HG02642 (cell line): Measurements from ENCODE around the gene SULT1A3.
"Not testable (repeated sequence)": the region's sequence is repeated elsewhere in the genome, so short reads cannot be mapped to it uniquely, and the experiment has no call there.

Source experiments
- ATAC-seq: cut with Tn5 transposase; IDR thresholded peaks from one replicate; pipeline ENCODE4 v1.9.1; 2021; ENCODE audit warnings: mild to moderate bottlenecking; ENCODE audit not compliant: unreplicated experiment, poor library complexity

SULT1A3 gene

DNA sequence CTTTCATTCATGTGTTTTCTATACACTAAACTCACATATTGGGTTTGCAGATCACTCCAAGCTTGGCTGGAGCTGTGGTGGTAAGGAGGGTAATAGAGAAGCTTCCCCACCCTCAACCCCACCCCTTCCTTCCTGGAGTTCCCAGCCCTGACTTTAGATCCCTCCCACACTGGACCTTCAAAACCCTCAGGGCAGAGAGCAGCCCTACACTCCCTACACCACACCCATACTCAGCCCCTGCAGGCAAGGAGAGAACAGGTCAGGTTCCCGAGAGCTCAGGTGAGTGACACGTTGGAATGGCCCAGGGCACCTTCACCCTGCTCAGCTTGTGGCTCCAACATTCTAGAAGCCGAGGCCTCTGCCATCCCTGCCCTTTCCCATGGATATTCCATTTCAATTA, at the start of gene SULT1A3:
Gene SULT1A3 (plus strand): TSS at position 207 of the 400 bp plus-strand sequence. CDS start 1,474 bp downstream, outside the sequence.
- not testable (repeated sequence) for ATAC-seq

DNA sequence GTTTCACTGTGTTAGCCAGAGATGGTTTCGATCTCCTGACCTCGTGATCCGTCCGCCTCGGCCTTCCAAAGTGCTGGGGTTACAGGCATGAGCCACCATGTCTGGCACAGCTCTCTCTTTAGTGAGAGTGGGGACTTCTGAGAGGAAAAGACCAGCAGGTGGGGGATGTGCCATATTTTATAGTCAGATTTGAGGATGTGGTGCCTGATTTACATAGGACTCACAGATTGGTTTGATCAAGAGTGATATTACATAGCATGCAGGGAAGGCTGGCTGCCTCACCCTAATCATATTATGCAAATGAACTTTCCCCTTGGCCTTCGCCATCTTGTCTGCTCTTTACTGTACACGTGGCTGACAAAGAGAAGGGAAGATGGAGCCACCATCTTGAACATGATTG, 48.0 kb upstream of the SULT1A3 start:
- no peak for ATAC-seq

DNA sequence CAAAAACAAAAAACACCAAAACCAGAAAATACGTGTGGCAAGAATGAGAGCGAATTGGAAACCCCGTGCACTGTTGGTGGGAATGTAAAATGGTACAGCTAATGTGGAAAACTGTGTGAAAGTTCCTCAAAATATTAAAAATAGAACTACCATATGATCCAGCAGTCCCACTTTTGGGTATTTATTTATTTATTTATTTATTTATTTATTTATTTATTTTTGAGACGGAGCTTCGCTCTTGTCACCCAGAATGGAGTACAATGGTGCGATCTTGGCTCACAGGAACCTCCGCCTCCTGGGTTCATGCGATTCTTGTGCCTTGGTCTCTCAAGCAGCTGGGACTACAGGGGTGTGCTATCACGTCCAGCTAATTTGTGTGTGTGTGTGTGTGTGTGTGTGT, 46.5 kb upstream of the SULT1A3 start:
- ATAC-seq: no peak

DNA sequence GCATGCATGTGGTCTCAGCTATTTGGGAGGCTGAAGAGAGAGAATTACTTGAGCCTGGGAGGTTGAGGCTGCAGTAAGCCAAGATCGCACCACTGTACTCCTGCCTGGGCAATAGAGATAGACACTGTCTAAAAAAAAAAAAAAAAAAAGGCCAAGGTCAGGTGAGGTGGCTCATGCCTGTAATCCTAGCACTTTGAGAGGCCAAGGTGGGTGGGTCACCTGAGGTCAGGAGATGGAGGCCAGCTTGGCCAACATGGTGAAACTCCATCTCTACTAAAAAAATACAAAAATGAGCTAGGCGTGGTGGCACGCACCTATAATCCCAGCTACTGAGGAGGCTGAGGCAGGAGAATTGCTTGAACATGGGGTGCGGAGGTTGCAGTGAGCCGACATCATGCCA, 43.9 kb upstream of the SULT1A3 start:
- ATAC-seq: no peak

DNA sequence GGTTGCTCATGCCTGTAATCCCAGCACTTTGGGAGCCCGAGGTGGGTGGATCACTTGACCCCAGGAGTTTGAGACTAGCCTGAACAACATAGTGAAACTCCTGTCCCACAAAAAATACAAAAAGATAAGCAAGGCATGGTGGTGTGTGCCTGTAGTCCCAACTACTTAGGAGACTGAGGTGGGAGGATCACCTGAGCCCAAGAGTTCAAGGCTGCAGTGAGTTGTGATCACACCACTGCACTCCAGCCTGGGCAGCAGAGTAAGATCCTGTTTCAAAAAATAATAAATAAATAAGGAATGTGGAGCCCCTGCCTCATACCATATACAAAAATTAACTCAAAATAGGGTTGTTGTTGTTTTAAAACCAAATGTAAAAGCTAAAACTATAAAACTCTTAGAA, 41.8 kb upstream of the SULT1A3 start:
- ATAC-seq: no peak

DNA sequence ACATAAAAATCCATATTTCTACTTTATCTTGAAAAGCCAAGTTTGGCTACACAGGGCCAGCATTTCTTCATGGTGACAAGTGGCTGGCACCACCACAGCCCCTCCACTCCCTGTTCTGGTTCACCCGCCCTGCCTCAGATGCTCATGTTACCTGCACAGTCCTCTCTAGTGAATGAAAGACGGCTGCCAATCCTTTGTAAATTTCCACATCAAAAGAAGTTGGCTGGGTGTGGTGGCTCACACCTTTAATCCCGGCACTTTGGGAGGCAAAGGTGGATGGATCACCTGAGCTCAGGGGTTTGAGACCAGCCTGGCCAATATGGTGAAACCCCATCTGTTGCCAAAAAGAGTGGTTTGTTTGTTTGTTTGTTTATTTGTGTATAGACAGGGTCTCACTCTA, 35.5 kb upstream of the SULT1A3 start:
- no peak for ATAC-seq

DNA sequence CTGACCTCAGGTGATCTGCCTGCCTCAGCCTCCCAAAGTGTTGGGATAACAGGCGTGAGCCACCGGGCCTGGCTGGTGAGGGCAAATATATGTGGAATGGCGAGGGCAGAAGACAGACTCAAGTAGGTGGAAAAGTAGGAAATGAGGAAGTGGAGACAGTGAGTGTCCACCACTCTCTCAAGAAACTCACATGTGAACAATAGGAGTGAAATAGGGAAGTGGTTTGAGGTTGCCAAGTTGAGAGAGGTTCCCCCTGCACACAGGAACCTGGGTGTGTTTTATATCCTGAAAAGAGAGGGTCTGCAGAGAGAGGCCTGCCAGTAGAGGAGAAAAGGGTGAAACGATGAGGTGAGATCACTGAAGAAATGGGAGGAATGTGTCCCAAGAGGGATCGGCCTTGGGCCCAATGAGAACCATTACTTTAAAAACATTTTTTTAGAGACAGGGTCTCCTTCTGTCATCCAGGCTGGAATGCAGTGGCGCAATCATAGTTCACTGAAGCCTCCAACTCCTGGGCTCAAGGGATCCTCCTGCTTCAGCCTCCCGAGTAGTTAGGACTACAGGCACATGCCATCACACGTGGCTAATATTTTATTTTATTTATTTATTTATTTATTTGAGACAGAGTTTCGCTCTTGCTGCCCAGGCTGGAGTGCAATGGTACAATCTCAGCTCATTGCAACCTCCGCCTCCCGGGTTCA, 32.7 kb upstream of the SULT1A3 start:
- ATAC-seq: no peak

DNA sequence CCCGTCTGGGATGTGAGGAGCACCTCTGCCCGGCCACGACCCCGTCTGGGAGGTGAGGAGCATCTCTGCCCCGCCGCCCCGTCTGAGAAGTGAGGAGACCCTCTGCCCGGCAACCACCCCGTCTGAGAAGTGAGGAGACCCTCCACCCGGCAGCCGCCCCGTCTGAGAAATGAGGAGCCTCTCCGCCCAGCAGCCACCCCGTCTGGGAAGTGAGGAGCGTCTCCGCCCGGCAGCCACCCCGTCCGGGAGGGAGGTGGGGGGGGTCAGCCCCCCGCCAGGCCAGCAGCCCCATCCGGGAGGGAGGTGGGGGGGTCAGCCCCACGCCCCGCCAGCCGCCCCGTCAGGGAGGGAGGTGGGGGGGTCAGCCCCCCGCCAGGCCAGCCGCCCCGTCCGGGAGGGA, 30.3 kb upstream of the SULT1A3 start:
- ATAC-seq: not testable (repeated sequence)

DNA sequence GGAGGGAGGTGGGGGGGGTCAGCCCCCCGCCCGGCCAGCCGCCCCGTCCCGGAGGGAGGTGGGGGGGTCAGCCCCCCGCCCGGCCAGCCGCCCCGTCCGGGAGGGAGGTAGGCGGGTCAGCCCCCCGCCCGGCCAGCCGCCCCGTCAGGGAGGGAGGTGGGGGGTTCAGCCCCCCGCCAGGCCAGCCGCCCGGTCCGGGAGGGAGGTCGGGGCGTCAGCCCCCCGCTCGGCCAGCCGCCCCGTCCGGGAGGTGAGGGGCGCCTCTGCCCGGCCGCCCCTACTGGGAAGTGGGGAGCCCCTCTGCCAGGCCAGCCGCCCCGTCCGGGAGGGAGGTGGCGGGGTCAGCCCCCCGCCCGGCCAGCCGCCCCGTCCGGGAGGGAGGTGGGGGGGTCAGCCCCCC, 29.6 kb upstream of the SULT1A3 start:
- ATAC-seq: not testable (repeated sequence)

DNA sequence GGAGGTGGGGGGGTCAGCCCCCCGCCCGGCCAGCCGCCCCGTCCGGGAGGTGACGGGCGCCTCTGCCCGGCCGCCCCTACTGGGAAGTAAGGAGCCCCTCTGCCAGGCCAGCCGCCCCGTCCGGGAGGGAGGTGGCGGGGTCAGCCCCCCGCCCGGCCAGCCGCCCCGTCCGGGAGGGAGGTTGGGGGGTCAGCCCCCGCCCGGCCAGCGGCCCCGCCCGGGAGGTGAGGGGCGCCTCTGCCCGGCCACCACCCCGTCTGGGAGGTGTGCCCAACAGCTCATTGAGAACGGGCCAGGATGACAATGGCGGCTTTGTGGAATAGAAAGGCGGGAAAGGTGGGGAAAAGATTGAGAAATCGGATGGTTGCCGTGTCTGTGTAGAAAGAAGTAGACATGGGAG, 28.9 kb upstream of the SULT1A3 start:
- not testable (repeated sequence) for ATAC-seq

DNA sequence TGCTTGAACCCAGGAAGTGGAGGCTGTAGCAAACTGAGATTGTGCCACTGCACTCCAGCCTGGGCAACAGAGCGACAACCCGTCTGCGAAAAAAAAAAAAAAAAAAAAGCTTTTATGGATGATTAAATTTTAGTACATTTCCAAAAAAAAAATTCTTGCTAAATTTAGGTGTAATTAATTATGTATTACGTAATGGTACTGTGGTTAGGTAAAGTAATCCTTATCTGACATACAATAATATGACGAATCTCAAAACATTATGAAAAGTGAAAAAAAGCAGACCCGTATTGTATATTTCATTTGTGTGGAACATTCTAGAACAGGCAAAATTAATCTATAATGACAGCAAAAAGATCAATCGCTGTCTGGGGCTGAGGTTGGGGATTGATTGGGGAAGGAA, 26.0 kb upstream of the SULT1A3 start:
- ATAC-seq: no peak

DNA sequence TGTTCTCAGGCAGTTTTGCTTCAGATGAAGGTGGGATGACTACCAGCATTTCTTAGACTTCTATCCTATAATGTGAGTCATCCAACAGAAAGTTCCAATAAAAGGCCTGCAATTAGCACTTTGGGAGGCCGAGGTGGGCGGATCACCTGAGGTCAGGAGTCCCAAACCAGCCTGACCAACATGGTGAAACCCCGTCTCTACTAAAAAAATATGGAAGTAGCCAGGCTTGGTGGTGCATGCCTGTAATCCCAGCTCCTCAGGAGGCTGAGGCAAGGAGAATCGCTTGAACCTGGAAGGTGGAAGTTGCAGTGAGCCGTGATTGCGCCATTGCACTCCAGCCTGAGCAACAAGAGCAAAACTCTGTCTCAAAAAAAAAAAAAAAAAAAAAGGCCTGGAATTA, 22.2 kb upstream of the SULT1A3 start:
- not testable (repeated sequence) for ATAC-seq

DNA sequence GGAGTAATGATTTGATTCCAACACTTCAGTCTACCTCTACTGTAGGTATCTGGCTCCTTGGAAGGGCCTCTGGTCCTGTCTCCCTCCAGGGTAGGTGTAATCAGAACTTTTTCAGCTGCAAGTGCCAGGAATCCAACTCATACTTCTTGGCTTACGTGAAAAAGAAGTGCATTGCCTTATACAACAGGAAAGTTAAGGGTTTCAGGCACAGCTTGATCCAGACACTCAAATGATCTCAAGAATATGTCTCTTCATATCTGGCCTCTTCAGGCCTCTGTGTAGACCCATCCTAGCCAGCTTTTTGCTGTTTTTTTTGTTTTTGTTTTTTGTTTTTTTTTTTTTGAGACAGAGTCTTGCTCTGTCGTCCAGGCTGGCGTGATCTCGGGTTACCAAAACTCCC, 19.9 kb upstream of the SULT1A3 start:
- ATAC-seq: no peak

DNA sequence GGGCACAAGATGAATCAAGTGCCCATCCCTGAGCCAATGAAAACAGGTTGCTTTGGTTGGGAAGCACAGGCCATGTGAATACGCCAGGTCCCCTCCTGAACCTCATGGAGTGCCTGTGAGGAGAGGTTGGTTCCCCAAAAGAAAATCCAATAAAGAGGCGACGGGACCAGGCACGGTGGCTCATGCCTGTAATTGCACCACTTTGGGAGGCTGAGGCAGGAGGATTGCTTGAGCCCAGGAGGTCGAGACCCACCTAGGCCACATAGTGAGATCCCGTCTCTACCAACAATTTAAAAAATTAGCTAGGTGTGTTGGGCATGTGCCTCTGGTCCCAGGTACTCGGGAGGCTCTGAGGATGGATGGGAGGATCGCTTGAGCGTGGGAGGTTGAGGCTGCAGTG, 19.1 kb upstream of the SULT1A3 start:
- no peak for ATAC-seq

DNA sequence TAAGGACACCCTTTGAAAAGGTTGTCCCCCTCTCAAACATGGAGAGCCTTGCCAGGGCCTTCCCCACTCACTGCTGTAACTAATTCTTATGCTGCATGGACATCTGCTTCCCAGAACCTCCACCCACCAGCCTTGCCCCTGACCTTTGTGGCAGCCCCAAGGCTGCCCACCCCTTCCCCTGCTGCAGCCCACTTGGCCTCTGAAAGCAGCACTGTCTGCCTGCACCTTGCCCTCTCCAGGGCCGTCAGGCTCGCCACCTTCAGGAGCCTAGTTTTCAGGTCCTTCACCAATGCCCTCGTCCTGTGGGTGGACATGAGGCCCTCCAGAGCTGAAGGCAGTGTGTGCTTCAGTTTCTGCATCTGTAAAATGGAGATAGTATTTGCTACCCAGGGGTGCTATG, 18.3 kb upstream of the SULT1A3 start:
- ATAC-seq: no peak

DNA sequence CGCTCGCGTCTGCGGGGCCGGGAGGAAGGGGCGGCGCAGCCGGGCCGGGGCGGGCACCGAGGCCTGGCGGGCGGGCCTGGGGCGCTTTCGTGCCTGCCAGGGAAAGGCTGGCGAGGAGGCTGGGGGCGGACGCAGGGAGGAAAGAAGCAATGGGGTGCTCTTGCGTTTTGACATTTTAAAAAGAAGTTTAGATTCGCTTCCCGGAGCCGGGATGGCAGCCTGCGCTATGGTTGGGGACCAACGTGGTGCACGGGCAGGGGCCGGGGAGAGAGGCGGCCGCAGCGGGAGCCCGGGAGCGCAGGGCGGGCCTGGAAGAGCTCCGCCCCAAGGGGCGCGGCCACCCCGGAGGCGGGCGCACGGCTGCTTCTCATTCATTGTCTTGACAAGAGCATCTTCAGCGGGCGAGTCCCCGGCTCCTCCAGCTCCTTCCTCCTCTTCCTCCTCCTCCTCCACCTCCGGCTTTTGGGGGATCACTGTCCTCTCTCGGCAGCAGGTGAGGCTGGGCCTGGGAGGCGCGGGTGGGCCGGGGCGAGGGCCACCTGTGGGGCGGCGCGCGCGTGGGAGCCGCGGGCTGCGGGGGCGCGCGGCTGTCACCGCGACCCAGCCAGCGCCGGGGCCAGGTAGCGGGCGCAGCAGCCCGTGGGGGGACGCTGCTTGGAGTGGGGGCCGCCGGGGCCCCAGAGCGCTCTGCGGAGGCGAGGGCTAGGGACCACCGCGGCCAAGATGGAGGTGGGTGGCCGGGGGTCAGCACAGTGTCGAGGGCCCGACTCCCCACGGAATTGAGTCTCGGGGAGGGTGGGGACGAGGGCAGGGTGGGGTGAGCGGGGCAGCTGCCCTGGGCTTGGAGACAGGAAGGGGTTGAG, 15.6 kb upstream of the SULT1A3 start, which contains the start of gene CORO1A:
Gene CORO1A (plus strand): TSS at position 370 of the 863 bp plus-strand sequence. CDS start 1,608 bp downstream, outside the sequence.
- peak; percentile 60 for ATAC-seq

DNA sequence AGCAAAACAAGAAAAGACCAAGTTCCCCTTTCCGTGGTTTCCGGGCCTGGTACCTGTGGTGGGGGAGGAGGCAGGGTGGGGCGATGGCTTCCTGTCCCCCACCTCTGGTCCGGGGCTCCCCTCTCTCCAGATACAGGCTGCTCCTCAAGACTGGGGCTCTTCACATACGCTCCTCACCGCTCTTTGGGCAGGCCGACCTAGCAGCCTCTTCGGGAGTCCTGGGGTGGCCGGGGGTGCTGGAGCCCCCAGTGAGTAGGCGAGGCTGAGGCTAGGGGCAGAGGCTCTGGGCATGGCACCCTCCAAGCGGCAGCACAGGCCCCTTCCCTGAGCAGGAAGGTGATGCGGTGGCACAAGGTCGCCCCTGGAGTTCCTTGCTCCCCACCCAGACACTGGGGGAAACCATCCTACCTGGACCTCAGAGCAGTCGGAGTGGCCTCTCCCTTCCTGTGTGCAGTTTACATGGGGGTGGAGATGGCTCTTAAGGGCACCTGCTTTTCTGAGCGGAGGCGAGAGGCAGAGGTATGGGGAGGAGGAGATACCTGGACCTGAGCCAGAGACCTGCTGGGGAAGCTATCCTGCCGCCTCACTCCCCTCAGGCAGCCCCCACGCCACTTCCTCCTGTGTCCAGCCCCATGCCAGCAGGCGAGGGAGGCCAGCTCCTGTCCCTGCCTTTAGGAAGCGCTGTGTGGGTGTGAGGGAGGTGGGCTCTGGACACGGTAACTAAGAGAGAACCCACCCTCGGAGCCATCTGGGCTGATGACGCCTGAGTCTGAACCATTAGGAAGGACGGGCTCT, 14.8 kb upstream of the SULT1A3 start:
- peak; percentile 8 for ATAC-seq

DNA sequence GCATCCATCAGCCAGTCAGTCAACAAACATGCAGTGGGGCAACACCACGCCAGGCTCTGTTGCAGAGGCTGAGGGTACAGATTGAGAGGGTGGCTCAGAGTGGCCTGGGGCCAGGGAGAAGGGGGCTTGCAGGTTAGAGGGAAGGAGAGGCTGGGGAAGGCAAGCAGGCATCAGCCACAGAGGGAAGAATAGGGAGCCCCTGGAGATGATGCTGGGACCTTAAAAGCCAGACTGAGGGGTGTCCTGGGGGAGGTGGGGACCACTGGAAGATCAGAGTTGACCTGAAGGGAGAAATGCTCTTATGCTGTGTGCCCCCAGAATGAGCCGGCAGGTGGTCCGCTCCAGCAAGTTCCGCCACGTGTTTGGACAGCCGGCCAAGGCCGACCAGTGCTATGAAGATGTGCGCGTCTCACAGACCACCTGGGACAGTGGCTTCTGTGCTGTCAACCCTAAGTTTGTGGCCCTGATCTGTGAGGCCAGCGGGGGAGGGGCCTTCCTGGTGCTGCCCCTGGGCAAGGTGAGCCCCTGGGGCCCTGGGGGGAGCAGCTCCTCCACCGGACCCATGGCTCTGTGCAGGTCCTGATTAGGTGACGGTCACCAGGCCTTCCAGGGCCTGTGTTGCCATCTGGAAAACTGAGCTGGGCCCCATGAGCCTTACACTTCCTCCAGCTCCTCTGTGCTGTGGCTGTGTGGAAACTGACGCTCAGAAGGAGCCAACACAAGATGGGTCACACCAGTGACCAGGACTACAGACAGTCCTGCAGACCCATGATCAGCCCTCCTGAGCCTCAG, 14.0 kb upstream of the SULT1A3 start:
- no peak for ATAC-seq

DNA sequence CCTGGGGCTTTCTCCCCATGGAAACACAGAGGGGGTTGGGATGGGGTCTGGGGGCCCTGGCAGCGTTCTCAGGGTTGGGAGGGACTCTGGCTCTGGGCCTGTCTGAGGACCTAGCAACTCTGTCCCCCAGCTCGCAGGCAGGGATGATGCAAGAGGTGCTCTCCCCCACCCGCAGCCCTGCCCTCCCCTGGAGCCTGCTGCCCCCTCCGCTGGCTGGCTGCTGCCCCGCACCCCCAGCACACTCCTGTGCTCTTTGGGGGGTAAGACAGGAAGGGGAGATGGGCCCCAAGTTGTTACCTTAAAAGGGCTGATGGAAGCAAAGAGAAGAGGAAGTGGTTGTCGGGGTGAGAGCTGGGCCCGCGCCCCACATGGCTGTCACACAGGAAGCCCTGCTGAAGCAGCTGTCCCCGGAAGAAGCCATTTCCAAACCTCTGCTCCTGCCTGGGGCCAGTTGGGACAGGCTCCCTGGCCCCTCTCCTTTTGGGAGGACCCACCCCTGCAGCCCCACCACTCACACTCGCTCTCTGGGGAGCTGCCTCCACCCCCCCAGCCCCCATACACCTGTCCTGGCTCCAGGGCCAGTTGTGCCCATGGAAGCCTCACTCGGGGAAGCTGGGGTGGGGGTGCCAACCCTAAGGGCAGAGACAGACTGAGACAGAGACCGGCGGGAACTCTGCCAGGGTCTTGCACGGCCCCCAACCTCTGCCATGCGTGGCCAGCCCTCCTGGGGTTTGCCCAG, 13.2 kb upstream of the SULT1A3 start:
- peak; percentile 26 for ATAC-seq
